Fibroblast of upper back skin (primary cell): ENCODE results near the gene ID3.
"Not testable (repeated sequence)": the region's sequence is repeated elsewhere in the genome, so short reads cannot be mapped to it uniquely, and the experiment has no call there.

Experiments used
- DNase-seq: peaks from one replicate; pipeline ENCODE4 v3.0.0-alpha.2; 2013

The ID3 gene

DNA sequence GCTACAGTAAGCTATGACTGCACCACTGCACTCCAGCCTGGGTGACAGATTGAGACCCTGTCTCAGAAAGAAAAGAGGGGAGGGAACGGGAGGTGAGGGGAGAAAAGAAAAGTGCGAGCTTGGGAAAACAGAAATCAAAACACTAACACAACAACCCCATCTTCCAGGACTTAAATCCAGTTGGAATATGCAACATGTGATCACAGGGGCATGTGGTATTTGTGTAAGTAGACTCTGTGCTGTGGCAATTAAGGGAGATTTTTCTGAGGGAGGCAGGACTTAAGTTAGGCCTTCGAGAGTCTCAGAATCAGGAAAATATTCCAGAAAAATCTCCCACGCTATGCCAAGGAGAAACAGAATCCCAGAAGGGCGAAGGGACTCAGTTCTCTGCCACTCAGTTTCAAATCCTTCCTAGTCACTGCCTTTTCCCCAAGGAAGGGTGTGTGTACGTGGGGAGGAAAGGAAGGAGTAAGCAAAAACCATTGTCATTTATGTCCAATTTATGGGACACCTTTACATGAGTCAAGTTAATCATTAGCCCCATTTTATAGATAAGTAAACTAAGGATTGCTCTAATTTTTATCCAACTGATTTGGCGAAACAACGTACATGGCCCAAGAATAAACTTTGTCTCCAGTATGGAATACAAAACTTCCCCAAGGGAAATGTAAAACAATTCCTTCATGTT, 12.3 kb downstream of the ID3 start:
- DNase-seq: no peak

DNA sequence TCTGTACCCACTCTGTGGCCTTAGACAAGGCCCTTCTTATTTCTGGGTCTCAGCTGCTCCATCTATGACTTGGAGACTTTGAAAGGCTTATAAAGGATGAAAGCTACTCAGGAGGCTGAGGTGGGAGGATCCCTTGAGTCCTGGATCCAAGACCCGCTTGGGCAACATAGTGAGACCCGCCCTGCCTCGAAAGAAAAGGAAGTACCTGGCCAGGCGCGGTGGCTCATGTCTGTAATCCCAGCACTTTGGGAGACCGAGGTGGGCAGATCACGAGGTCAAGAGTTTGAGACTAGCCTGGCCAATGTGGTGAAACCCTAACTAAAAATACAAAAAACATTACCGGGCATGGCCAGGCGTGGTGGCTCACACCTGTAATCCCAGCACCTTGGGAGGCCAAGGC, 13.4 kb downstream of the ID3 start:
- no peak for DNase-seq

DNA sequence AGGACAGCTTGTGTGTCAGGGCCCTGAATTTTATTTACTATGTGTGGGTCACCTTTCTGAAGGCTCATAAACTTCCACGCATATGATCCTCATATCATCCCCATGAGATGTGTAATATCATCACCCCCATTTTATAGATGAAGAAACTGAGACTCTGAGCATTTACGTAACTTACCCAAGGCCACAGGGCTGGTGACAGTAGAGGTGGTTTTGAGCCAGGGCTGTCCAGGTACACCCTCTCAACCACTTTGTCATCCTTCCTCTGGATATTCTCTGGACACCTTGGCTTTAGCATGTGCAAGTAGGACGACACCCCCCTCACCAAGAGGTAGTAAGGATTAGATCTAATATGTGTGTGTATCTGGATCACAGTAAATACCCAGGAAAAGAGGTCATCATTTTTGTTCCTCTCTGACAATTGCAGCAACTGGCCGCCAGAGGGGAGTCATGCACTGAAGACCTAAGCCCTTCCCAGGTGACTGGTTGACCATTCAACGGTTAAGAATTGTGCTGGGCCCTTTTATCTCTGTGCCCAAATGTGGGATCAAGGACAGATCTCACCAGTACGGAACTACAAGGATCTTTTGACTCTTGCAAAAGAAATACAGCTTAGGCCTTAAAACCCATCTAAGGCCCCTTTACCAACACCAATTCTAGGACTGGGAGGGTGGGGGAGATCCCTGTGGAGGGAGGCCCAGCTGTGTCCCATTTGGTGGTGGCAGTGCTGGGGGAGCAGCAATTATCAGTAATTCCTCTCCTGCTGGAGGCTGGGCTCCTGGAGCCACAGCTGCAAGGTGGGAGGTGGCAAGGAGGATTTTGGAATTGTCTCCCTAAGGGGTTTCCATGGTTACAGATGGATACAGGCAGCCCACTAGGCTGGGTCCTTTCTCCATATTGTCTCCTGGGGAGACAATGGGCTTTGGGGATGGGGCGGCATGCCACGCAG, 14.6 kb downstream of the ID3 start:
- peak; percentile 81 for DNase-seq

DNA sequence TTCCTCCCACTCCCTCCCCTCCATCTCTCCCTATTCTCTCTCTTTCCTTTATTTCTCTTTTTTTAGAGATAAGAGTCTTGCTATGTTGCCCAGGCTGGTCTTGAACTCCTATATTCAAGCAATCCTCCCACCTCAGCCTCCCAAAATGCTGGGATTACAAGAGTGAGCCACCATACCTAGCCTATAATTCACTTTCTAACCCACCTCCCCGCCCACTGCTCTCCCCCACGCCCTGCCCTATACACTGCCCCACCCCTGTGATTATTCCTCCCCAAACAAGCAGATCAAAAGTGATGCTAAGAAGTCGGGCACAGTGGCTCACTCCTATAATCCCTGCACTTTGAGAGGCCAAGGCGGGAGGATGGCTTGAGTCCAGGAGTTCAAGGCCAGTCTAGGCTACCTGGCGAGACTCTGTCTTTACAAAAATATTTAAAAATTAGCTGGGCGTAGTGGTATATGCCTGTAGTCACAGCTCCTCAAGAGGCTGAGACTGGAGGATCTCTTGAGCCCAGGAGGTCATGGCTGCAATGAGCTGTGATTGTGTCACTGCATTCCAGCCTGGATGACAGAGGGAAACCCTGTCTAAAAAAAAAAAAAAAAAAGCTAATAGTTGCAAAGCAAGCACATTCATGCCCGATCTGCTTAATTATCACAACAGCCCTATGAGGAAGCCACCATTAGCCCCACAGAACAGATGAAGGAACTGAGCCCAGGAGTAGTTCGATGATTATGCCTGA, 15.4 kb downstream of the ID3 start:
- DNase-seq: no peak

DNA sequence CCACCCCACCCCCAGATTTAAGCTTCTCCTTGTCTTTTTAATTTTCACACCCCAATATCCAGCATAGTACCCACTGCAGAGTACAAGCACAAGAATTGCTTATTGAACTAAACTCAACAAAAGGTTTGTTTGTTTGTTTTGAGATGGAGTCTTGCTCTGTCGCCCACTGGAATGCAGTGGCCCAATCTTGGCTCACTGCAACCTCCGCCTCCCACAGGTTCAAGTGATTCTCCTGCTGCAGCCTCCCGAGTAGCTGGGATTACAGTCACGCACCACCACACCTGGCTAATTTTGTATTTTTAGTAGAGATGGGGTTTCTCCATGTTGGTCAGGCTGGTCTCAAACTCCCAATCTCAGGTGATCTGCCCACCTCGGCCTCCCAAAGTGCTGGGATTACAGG, 16.4 kb downstream of the ID3 start:
- DNase-seq: not testable (repeated sequence)

DNA sequence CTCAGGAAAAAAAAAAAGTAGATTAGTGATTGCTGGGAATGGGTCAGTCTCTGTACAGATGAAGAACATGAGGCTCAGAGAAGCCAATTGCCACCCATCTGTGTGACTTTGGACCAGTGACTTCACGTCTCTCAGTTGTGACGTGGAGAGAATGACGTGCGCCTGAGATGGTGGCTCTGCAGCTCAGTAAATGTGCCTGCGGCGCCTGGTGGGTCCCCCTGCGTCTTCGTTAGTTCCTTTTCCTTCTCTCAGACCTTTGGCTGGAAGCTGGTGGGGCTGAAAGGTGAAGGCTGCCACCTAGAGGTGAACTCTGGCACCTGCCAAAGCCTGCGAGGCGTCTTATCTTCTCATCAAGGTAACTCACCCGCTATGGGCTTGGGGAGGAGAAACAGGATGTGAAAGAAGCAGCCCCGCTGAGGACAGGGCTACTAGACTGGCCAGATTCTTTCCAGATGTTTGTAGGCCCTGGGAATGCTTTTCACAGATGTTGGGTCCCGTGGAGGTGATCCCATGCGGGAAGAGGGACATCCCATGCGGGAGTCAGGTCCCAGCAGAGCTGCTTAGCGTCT, 19.5 kb downstream of the ID3 start:
- peak; percentile 90 for DNase-seq

DNA sequence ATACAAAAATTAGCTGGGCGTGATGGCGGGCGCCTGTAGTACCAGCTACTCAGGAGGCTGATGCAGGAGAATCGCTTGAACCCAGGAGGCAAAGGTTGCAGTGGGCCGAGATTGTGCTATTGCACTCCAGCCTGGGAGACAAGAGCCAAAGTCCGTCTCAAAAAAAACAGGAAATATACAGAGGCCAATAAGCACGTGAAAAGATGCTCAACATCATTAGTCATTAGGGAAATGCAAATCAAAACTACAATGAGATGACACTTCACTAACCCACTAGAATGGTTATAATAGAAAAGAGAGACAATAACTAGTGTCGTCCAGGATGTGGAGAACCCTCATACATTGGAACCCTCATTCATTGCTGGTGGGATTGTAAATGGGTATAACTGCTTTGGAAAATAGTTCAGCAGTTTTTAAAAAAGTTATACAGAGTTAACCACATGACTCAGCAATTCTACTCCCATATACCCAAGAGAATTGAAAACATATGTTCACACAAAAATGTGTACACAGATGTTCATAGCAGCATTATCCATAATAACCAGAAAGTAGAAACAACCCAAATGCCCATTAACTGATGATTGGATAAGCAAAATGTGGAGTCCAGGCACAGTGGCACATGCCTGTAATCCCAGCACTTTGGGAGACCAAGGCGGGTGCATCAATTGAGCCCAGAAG, 21.9 kb downstream of the ID3 start:
- peak; percentile 77 for DNase-seq

DNA sequence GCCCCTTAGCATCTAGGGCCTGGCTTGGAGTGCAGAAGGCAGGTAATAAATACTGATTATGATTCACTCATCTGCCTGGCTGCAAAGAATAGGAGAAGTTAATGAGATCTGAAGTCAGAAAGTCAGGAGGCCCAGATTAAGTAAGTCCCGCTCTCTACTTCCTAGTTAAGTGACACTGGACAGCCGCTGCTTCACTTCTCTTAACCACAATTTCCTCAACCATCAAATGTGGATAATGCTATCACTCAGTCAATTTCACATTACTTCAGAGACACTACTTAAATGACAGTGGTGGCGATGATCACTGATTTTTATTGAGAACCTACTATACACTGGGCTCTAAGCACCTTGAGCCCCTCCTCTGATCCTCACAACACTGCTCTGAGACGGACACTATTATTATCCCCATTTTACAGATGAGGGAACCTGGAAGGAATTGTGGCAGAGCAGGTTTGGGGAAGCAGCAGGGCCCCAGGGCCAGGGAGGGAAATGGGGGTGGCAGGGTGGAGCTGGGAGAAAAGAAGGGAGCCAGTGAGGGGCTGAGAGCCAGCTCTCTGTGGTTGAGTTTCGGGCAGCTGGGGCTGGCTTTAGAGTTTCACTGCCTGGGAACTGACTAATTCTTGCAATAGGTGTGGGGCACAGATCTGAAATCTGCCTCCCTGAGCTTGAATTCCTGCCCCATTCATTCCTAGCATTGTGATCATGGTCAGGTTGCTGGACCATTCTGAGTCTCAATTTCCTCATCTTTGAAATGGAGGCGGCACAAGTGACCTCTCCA, 25.9 kb downstream of the ID3 start:
- DNase-seq: no peak

DNA sequence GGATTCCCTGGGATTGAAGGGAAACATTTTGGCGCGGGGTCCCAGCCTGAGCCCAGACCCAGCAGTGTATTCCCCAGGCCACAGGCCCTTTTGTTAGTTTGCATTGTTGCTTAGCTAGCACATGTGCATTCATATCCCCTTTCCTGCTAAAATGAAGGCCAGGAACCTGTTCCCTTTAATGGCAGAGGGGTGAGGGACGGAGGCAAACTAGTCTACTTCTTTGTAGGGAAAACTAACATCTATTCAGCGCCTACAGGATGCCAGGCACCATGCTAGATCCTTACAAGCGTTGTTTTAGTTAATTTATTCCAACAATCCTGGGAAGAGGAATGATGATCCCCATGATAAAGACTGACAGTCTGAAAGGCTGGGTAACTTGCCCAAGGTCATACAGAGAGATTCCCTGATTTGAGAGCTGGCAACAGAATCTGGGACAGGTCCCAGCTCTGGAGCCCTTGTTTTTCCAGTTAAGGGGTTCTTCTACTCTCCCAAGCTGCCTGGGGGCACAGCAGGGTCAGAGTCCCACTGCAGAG, 27.7 kb downstream of the ID3 start:
- no peak for DNase-seq

DNA sequence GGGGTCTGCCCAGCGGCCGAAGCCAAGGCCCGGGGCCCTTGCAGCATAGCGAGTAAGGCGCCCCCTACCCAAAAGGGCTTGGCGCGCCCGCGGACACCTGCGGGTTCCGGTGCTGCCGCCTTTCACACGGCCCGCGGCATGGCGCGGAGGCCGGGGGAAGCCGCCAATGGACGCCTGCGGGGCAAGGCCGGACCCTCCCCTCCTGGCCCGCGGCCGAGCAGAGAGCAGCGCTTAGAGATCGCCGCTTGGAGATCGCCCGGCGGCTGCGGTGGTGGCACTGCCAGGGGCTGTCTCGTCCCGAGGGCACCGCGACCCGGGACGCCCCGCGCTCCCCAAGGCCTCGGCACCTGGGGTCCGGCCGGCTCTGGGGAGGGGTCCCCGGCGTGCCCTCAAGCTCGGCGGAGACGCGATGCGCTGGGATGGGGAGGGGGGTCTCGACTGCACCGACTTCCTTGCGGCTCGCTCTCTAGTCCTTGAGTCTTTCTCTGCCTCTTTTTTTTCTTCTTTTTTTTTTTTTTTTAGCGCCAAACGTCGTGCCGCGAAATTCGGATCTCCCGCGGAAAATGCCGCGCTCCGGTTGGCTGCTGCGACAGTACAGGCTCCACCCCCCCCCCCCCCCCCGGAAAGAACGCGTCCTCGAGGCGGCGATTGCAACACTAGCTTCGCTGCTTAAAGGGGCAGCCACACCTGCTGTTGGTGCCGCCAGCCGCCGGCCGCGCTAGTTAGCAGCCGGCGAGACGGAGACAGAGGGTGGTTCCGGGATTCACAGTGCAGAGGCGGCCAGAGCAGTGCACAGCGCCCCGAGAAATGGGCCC, 28.3 kb downstream of the ID3 start, which contains the start of gene E2F2:
E2F2 (minus strand) TSS at position 487 of the 815 bp plus-strand sequence; CDS start at position 47, 440 bp downstream.
- peak; percentile 84 for DNase-seq

DNA sequence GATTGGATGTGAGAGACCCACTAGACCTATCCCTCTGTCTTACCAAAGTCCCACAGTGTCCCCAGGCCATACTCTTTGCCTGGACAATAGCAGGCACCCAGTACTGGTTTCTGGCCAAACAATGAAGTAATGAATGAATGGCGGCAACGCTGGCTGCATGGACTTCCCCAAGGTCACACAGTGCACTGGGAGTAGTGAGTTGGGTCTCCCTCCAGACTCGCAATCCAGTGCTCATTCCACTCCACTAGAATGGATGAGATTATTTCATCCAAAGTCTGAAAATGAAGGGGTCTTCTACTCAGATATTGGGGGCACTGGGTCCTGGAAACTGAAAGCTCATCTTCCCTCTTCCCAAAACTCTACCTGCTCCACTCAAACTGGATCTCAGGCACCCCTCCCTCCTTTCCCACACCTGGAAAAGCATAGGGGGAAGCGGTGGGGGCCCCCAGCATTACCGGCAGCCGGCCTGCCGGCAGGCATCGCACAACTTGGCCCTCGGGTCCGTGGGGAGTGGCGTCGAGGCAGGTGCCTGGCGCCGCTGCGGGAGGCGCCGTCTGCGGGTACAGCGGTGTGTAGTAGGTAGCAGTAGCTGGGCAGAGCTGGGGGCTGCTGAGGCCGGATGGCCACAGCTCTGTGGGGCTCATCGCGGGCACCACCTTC, 29.1 kb downstream of the ID3 start:
- DNase-seq: no peak

DNA sequence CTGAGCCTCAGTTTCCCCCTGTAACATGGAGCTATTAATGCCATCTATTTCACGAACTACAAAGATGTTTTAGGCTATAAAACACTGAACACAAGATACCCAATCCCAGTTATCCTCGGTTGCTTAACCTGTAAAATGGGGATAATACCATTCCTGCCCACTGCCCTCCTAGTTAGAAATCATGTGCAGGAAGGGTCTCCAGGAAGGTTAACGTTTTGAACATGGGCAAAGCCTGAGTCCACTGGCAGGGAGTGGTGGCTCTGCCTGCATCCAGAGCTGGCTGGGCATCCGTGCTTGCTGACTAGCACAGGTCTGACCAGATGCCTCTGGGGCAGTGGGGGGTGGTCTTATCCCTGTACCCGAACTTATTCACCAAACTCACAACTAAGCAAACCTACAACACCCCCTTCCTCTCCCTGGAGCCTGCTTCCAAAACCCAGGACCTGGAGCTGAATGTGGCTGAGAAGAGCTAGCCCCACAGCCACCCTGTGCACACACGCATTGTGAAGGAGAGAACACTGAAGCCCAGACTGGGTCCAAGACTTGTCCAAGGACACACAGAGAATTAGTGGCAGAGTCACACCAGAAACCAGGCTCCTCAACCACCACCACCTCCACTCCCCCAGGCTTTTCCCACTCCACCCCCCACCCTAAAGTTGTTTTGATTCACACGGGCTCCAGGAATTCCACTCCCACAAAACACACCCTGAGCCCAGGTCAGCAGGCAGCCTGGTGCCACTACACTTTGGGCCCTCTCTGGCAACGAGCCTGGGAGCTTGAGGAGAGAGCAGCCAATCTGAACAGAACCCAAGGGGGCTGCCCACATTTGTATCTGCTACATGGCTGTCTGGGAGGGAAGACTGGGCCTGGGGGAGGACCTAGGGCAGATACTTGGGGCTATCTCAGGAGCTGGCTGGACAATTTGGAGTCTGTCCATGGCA, 29.9 kb downstream of the ID3 start:
- DNase-seq: no peak

DNA sequence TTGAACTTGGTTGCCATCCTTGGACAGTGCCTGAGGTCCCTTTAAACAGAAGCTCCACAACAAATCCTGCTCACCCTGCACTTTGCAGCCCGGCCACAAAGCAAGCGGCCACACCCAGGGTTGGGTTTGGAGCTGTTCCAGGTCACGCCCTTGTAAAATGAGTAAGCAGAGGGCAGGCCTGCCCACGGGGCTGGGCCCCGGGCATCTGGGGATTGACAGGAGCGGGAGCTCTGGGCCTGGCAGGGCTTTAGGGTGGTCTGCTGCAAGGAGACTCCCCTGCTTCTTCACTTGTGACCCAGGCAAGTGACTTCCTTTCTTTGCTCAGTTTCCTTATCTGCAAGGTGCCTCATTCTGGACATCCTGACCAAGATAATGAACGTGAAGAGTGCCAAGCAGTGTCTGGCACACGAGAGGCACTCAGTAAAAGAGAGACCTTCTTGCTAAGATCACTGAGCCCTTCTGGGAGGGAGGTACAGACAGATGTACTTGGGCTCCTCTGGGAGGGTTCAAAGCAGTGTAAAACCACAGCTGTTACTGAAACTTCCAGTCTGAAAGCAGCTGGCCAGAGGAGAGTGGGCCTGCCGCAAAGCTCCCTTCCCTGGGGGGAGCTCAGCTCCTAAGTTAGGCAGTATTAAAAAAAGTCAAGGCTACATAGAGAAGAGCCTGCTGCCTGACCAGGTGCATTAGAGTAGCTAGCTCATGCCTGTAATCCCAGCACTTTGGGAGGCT, 30.9 kb downstream of the ID3 start:
- peak; percentile 53 for DNase-seq

DNA sequence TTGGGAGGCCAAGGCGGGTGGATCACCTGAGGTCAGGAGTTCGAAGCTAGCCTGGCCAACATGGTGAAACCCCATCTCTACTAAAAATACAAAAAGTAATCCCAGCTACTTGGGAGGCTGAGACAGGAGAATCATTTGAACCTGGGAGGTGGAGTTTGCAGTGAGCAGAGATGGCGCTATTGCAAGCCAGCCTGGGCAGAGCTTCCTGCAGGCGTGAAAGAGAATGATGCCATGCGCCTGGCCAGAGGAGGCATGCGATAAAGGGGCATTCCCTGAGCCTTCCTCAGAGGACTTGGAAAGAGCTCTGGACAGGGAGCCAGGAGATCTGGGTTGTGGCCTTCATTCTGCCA, 31.4 kb downstream of the ID3 start:
- no peak for DNase-seq

DNA sequence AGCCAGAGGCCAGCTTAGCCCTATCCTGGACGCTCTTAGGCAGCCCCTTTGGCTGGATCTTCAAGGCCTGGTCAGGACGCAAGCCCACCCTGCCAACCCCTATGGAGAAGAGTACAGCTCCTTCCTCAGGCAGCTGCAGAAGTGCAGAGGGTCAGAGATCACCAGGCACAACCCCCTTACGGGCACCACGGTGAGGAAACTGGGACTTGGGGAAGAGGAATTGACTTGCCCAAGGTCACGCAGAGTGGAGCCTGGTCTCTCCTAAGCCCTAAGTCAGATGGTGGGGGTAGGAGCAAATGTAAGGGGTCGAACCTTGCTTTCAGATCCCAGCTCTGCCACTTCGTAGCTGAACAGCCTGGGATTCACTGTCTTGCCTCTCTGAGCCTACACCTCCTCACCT, 31.9 kb downstream of the ID3 start:
- no peak for DNase-seq

DNA sequence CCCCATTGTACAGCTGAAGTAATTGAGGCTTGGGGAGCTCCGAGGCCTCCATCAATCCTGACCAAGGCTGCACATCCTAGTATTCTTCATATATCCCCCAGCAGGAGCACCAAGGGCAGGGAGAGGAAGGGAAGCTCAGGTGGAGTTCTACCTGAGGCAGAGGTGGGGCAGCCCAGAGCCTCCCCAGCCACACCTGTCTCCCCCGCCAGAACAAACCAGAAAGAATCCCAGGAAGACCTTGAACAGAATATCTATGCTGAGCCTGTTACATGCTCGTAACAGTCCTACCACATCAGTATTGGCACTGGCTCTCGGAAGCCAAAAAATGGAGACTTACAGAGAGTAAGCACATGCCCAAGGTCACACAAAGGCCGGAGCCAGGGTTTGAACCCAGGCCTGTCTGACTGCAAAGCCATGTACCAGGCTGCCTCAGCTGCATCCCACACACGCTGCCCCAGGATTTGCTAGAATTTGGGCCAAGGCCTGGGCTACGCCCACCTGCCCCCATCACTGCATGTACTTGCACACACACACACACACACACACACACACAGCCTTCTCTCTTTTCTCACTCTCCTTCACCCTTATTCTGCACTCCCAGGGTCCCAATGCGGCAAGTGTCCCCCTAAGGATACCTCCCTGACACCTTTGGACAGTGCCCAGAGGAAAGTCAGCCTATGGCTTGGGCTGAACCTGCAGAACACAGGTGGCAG, 32.8 kb downstream of the ID3 start:
- no peak for DNase-seq

DNA sequence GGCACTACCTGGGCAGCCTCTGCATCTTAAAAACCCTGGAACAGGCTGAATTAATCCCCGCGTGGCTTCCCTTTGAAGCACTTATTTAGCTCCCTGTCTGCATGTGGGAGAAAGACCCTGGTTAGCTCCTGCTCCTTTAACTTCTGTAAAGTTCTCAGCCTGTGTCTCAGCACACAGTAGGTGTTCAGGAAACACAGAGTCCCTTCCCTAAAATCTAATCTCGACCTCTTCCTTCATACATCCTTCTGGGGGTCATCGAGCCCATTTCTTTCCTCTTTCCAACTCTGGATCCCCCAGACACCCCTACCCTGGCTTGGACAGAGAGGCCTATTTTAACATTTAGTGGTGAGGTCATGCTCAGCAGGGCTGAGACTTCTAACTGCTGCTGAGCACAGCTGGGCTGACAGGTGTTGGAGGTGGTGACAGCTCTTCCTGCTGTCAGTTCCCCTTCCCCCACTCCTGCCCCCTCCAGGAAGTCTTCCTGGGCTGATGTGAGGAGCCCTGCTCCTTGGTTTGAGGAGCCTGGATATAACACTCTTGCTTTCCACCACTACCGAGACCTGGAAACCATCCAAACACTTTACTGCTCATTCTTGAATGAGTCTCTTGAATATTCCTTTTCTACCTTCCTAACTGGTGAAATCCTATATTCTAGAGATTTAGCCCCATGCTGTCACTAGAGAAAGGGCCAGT, 33.6 kb downstream of the ID3 start:
- no peak for DNase-seq
